DND-41 (cell line): Measurements from ENCODE around the gene TARDBP.

Source experiments
- EZH2 ChIP-seq: IDR thresholded peaks from 3 replicates; pipeline ENCODE4 v1.6.1; 2012; ENCODE audit warnings: borderline replicate concordance, low read depth, mild to moderate bottlenecking, moderate library complexity, low read length, inconsistent platforms; ENCODE audit not compliant: severe bottlenecking
- TF ChIP-seq, protein P1 (sequence below): IDR thresholded peaks from 2 replicates; pipeline ENCODE4 v1.5.1; 2012; ENCODE audit warnings: borderline replicate concordance, low read length, moderate library complexity, mild to moderate bottlenecking; ENCODE audit not compliant: poor library complexity, severe bottlenecking; ENCODE audit errors: extremely low read depth

DNA sequence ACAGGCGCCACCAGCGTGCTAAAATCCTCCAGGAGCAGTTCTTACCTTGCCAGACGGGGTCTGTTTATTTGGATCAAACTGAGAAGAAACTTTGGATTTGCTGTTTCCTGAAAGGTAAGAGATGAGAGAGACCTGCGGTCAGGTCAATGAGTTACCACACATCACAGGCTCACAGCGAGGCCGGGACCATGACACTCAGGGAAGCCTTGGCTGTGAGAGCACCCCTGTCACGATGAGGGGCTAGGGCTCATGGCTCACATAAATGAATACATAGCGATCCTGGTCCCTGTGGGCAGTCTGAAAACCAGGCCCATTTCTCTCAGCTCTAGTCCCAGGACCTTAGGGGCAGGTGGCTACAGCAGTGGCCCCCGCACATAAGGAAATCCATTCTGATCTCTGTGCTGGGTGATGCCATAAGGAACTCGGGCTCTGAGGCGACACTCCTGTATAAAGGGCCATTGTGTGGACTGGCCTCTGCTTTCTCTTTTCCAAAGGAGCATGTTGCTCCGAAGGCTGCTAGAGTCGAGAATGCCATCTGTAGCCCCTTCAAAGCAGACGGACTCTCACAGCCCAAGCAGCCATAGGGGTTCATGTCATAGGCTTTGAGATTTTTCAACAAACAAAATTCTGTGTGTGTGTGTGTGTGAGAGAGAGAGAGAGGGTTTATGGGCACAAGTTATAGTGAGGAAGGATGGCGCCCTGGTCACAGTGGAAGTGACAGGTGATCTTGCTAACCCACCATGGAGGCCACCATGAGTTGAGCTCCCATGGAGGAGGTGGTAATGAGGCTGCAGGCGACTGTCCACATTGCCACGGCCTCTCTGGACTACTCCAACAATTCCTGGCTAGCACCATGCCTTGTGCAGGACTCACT, 56.4 kb downstream of the TARDBP start:
- TF ChIP-seq, protein P1, sequence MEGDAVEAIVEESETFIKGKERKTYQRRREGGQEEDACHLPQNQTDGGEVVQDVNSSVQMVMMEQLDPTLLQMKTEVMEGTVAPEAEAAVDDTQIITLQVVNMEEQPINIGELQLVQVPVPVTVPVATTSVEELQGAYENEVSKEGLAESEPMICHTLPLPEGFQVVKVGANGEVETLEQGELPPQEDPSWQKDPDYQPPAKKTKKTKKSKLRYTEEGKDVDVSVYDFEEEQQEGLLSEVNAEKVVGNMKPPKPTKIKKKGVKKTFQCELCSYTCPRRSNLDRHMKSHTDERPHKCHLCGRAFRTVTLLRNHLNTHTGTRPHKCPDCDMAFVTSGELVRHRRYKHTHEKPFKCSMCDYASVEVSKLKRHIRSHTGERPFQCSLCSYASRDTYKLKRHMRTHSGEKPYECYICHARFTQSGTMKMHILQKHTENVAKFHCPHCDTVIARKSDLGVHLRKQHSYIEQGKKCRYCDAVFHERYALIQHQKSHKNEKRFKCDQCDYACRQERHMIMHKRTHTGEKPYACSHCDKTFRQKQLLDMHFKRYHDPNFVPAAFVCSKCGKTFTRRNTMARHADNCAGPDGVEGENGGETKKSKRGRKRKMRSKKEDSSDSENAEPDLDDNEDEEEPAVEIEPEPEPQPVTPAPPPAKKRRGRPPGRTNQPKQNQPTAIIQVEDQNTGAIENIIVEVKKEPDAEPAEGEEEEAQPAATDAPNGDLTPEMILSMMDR: no peak
- TF ChIP-seq EZH2: no peak
